Neural progenitor cell (in vitro differentiated cells): ENCODE results near the gene AKAP5. TPM values are rescaled to one million over a fixed set of nuclear protein-coding genes. Genes with fewer than 3 reads are reported as not detected.

Source experiments
- DNase-seq: peaks from one replicate; pipeline ENCODE4 v3.0.0-alpha.2; 2016; ENCODE audit warnings: low spot score
- H2AFZ ChIP-seq: fragments of 200-600 bp; sonication (generic); replicated peaks from 2 replicates; pipeline ENCODE4 v1.6.1; 2016; ENCODE audit warnings: antibody characterized with exemption
- H3F3A ChIP-seq: fragments of 200-600 bp; sonication (generic); 2 replicates; pipeline ENCODE4 v1.6.1; 2016; ENCODE audit warnings: antibody characterized with exemption, low read depth
- H3K27ac ChIP-seq: fragments of 200-600 bp; sonication (generic); 2 replicates; pipeline ENCODE4 v1.5.1; 2016; ENCODE audit warnings: mild to moderate bottlenecking
- H3K27me3 ChIP-seq: fragments of 200-600 bp; sonication (generic); 2 replicates; pipeline ENCODE4 v1.6.1; 2016; ENCODE audit warnings: mild to moderate bottlenecking, moderate library complexity
- H3K36me3 ChIP-seq: fragments of 200-600 bp; sonication (generic); 2 replicates; pipeline ENCODE4 v1.5.1; 2016
- H3K4me1 ChIP-seq: fragments of 200-600 bp; sonication (generic); 2 replicates; pipeline ENCODE4 v1.6.1; 2016; ENCODE audit warnings: mixed run types
- H3K4me2 ChIP-seq: fragments of 200-600 bp; sonication (generic); 2 replicates; pipeline ENCODE4 v1.6.1; 2016
- H3K4me3 ChIP-seq: fragments of 200-600 bp; sonication (generic); 2 replicates; pipeline ENCODE4 v1.5.1; 2016
- H3K79me2 ChIP-seq: fragments of 200-600 bp; sonication (generic); 2 replicates; pipeline ENCODE4 v1.6.1; 2016; ENCODE audit warnings: low read depth
- H3K9ac ChIP-seq: fragments of 200-600 bp; sonication (generic); 2 replicates; pipeline ENCODE4 v1.6.1; 2016
- H3K9me3 ChIP-seq: fragments of 200-600 bp; sonication (generic); 2 replicates; pipeline ENCODE4 v1.5.1; 2016; ENCODE audit warnings: low read depth
- H4K20me1 ChIP-seq: fragments of 200-600 bp; sonication (generic); 2 replicates; pipeline ENCODE4 v1.6.1; 2016; ENCODE audit warnings: low read depth
- H3K27ac Mint-ChIP-seq: 3 replicates; pipeline ENCODE4 v1.8.0; 2021; ENCODE audit warnings: mixed read lengths
- H3K27me3 Mint-ChIP-seq: 2 replicates; pipeline ENCODE4 v1.8.0; 2022; ENCODE audit warnings: low read depth, mild to moderate bottlenecking, inconsistent platforms, moderate library complexity, mixed read lengths; ENCODE audit not compliant: insufficient read depth
- H3K36me3 Mint-ChIP-seq: 3 replicates; pipeline ENCODE4 v1.8.0; 2021; ENCODE audit warnings: mixed read lengths
- H3K4me1 Mint-ChIP-seq: 3 replicates; pipeline ENCODE4 v1.8.0; 2021; ENCODE audit warnings: mixed read lengths
- H3K4me3 Mint-ChIP-seq: 3 replicates; pipeline ENCODE4 v1.8.0; 2021; ENCODE audit warnings: mild to moderate bottlenecking, moderate library complexity, mixed read lengths
- H3K9me3 Mint-ChIP-seq: 3 replicates; pipeline ENCODE4 v1.8.0; 2020; ENCODE audit warnings: mixed read lengths
- EZH2 ChIP-seq: fragments of 200-600 bp; sonication (generic); IDR thresholded peaks from 2 replicates; pipeline ENCODE4 v1.6.1; 2017; ENCODE audit warnings: antibody characterized with exemption, mild to moderate bottlenecking, moderate library complexity
- EZH2phosphoT487 ChIP-seq: fragments of 200-600 bp; sonication (generic); IDR thresholded peaks from 2 replicates; pipeline ENCODE4 v1.6.1; 2017; ENCODE audit warnings: antibody characterized with exemption
- total RNA-seq: library from RNA; depleted of rRNA; stranded (reverse); fragments of >200 nt; gene quantifications from 2 replicates; pipeline ENCODE4 v1.2.3, GENCODE V29; 2015; ENCODE audit warnings: low replicate concordance
- TF ChIP-seq, protein P1 (sequence below): fragments of 200-600 bp; sonication (generic); IDR thresholded peaks from 2 replicates; pipeline ENCODE4 v1.5.1; 2017; ENCODE audit warnings: antibody characterized with exemption, mild to moderate bottlenecking

Gene AKAP5
- total RNA-seq, 1 donor from 2014 or later, result 3.2 TPM

DNA sequence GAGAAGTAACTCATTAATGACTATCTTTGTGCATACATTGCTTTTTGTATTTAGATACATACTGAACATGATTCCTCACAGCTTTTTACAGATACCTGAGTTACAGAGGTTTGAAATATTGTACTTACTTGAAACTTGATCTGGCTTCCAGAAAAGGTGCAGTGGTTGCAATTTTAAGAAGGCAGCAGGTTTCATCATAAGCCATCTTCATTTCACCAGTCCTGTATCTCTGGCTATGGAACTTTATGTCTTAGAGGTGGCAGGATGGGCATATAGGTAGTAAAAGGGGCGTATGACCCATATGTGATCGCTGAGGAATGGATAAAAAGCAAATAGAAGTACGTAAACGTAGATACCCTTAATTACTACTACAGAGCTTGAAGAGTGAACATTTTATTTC lies 52.9 kb downstream of the AKAP5 start:
- Histone ChIP-seq H3K9me3 (no peaks in the 10 kb centered on the region), H3K4me1 (no peaks in the 10 kb centered on the region), H2AFZ (no peak overlapping the region), H3K27ac (no peak overlapping the region), H3K27me3 (no peaks in the 10 kb centered on the region), H3K36me3 (no peaks in the 10 kb centered on the region), H4K20me1 (peaks cover 38% of the 10 kb centered on the region), H3K4me2 (no peak overlapping the region), H3F3A (peaks cover 8% of the 10 kb centered on the region), H3K9ac (no peak overlapping the region), H3K4me3 (no peak overlapping the region), H3K79me2 (peaks cover 78% of the 10 kb centered on the region)
- no peak for TF ChIP-seq EZH2phosphoT487
- no peak for TF ChIP-seq EZH2
- TF ChIP-seq, protein P1, sequence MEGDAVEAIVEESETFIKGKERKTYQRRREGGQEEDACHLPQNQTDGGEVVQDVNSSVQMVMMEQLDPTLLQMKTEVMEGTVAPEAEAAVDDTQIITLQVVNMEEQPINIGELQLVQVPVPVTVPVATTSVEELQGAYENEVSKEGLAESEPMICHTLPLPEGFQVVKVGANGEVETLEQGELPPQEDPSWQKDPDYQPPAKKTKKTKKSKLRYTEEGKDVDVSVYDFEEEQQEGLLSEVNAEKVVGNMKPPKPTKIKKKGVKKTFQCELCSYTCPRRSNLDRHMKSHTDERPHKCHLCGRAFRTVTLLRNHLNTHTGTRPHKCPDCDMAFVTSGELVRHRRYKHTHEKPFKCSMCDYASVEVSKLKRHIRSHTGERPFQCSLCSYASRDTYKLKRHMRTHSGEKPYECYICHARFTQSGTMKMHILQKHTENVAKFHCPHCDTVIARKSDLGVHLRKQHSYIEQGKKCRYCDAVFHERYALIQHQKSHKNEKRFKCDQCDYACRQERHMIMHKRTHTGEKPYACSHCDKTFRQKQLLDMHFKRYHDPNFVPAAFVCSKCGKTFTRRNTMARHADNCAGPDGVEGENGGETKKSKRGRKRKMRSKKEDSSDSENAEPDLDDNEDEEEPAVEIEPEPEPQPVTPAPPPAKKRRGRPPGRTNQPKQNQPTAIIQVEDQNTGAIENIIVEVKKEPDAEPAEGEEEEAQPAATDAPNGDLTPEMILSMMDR, result no peak
- H3K27me3 Mint-ChIP-seq, result peaks cover 2% of the 10 kb centered on the region
- H3K4me3 Mint-ChIP-seq, result no peak overlapping the region
- no peak for DNase-seq
- no peaks in the 10 kb centered on the region for H3K36me3 Mint-ChIP-seq
- H3K4me1 Mint-ChIP-seq, result no peaks in the 10 kb centered on the region
- no peaks in the 10 kb centered on the region for H3K9me3 Mint-ChIP-seq
- no peak overlapping the region for H3K27ac Mint-ChIP-seq

DNA sequence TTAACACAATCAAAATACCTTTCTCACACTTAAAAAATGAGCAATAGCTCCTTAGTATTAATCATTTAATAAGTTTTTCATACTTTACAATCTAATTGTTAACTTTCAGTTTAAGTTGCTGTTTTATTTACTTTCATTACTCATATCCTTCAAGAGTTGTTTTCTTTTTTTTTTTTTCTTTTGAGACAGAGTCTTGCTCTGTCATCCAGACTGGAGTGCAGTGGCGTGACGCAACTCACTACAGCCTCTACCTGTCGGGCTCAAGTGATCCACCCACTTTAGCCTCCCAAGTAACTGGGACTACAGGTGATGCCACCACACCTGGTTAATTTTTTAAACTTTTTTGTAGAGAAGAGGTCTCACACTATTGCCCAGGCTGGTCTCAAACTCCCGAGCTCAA lies 55.4 kb downstream of the AKAP5 start:
- H2AFZ ChIP-seq, result no peak overlapping the region
- H3K36me3 Mint-ChIP-seq, result no peaks in the 10 kb centered on the region
- H3K9me3 Mint-ChIP-seq, result no peaks in the 10 kb centered on the region
- no peaks in the 10 kb centered on the region for H3K27me3 ChIP-seq
- peaks cover 22% of the 10 kb centered on the region for H4K20me1 ChIP-seq
- H3K4me2 ChIP-seq, result no peak overlapping the region
- H3K4me1 Mint-ChIP-seq, result no peaks in the 10 kb centered on the region
- H3K27ac ChIP-seq, result no peak overlapping the region
- peaks cover 2% of the 10 kb centered on the region for H3K27me3 Mint-ChIP-seq
- no peaks in the 10 kb centered on the region for H3K9me3 ChIP-seq
- H3K4me1 ChIP-seq, result no peaks in the 10 kb centered on the region
- H3K36me3 ChIP-seq, result no peaks in the 10 kb centered on the region
- no peak overlapping the region for H3K27ac Mint-ChIP-seq
- no peak overlapping the region for H3K4me3 ChIP-seq
- peaks cover 18% of the 10 kb centered on the region for H3F3A ChIP-seq
- H3K79me2 ChIP-seq, result peaks cover 54% of the 10 kb centered on the region
- TF ChIP-seq EZH2 (no peak), EZH2phosphoT487 (no peak)
- TF ChIP-seq, protein P1, result no peak
- H3K4me3 Mint-ChIP-seq, result no peak overlapping the region
- DNase-seq, result no peak
- no peak overlapping the region for H3K9ac ChIP-seq

DNA sequence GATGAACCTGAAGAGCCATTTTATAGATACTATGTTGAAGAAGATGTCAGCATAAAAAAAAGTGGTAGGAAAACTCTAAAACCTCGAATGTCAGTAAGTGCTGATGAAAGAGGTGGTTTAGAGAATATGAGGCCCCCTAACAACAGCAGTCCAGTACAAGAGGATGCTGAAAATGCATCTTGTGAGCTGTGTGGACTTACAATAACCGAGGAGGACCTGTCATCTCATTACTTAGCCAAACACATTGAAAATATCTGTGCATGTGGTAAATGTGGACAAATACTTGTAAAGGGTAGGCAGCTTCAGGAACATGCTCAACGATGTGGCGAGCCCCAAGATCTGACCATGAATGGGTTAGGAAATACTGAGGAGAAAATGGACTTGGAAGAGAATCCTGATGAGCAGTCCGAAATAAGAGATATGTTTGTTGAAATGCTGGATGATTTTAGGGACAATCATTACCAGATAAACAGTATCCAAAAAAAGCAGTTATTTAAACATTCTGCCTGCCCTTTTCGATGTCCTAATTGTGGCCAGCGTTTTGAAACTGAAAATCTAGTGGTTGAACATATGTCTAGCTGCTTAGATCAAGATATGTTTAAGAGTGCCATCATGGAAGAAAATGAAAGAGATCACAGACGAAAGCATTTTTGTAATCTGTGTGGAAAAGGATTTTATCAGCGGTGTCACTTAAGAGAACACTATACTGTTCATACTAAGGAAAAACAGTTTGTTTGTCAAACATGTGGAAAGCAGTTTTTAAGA lies 57.5 kb downstream of the AKAP5 start:
- no peak for DNase-seq
- Histone ChIP-seq H3K9ac (no peak overlapping the region), H2AFZ (no peak overlapping the region), H3K9me3 (no peaks in the 10 kb centered on the region), H3K27ac (no peak overlapping the region), H3K36me3 (no peaks in the 10 kb centered on the region), H4K20me1 (peaks cover 9% of the 10 kb centered on the region), H3K4me1 (no peaks in the 10 kb centered on the region), H3K4me2 (no peak overlapping the region), H3K79me2 (peaks cover 33% of the 10 kb centered on the region), H3K27me3 (no peaks in the 10 kb centered on the region), H3K4me3 (no peak overlapping the region), H3F3A (peaks cover 21% of the 10 kb centered on the region)
- peaks cover 3% of the 10 kb centered on the region for H3K36me3 Mint-ChIP-seq
- H3K4me3 Mint-ChIP-seq, result no peak overlapping the region
- TF ChIP-seq, protein P1, result no peak
- TF ChIP-seq EZH2phosphoT487, result no peak
- no peak for TF ChIP-seq EZH2
- H3K27me3 Mint-ChIP-seq, result peaks cover 2% of the 10 kb centered on the region
- H3K9me3 Mint-ChIP-seq, result no peaks in the 10 kb centered on the region
- no peaks in the 10 kb centered on the region for H3K4me1 Mint-ChIP-seq
- H3K27ac Mint-ChIP-seq, result no peak overlapping the region

Other genes starting within 250 kb of the AKAP5 start
- 0.21 and 0.31 TPM in 2 replicates for gene ESR2, start 171.1 kb upstream of the AKAP5 start, total RNA-seq
- gene MTHFD1, start 77.1 kb upstream of the AKAP5 start, total RNA-seq, result 49.3 and 54.5 TPM in 2 replicates
- gene ZBTB25, start 38.3 kb downstream of the AKAP5 start, total RNA-seq, result 11.6 and 14.3 TPM in 2 replicates
- gene ZBTB1, start 39.3 kb downstream of the AKAP5 start, total RNA-seq, result 40.9 and 53.3 TPM in 2 replicates
- 5.5 and 9.2 TPM in 2 replicates for gene HSPA2, start 75.2 kb downstream of the AKAP5 start, total RNA-seq
- 0.81 TPM in 1 of 2 replicates, not detected in the other for gene PPP1R36, start 84.5 kb downstream of the AKAP5 start, total RNA-seq
- 12.6 and 50.0 TPM in 2 replicates for gene PLEKHG3, start 238.9 kb downstream of the AKAP5 start, total RNA-seq